ENCODE measurements around the gene SESTD1. TPM values are rescaled to one million over a fixed set of nuclear protein-coding genes. Genes with fewer than 3 reads are reported as not detected.

The SESTD1 gene
- total and polyA plus RNA-seq, 2 of the 8 experiments (the other 6 are each of a cell fraction or from before 2014, with no cell fraction given): 5.2 to 49.6 TPM

DNA sequence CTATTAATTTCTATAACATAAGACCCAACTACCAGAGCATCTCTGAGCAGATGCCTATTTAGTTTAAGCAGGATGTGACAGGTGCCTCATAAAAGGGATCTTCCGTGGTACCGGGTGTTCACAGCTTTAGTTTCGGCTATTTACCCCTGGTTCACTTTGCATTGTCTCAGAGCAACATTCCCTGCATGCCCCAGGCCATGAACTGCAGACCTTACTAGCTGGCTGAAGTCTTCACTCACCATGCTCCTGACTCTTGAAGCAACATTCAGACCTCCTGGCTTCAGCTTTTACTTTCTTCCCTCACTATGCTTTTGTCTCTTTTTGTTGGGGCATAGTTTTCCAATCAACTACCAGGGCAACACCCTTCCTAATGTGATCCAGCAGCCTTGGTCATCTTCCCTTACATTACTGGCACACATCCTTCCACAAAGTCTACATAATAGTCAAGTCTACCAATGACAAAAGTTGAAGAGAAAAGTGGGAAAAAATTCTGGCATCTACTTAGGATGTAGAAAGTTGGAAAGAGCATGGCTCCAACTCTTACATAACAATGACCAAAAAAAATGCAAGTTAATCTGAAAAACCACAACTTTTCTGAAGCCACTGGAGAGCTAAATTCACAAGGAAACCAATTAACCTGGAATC, 99.2 kb downstream of the SESTD1 start:
- WGBS, 2 experiments (ENCODE audit: extremely low coverage in 1 of 2, insufficient coverage in 1 of 2, insufficient read length in 1 of 2, insufficient replicate concordance in 2 of 2, low coverage in 1 of 2, low lambda C conversion rate in 2 of 2, missing lambda C conversion rate in 1 of 2): 89% methylated on average over 3 of the region's 3 CpGs; no CpG with 5 or more reads in 1 of the 2 experiments
- FAIRE-seq: no peak

More for the DNA sequence above, 99.2 kb downstream of the SESTD1 start:
- Histone ChIP-seq H3K18ac (ENCODE audit: extremely low read depth, low read length) (no peak overlapping the region), H3K9me3 (ENCODE audit: insufficient read depth in 2 of 2, low read depth in 1 of 2, low read length in 1 of 2) (no peaks in the 10 kb centered on the region), H3K4me3 (ENCODE audit: extremely low read depth in 1 of 4, insufficient read depth in 2 of 4, low read depth in 3 of 4, low read length in 4 of 4) (no peak overlapping the region), H2AFZ (ENCODE audit: low read length) (no peak overlapping the region), H3K14ac (ENCODE audit: insufficient read length) (no peak overlapping the region), H3K4me2 (ENCODE audit: insufficient read depth in 1 of 2, low read depth in 2 of 2, low read length in 2 of 2) (no peak overlapping the region), H2BK20ac (ENCODE audit: low read length) (no peak overlapping the region), H3K23ac (ENCODE audit: insufficient read length) (no peak overlapping the region), H3K36me3 (ENCODE audit: control insufficient read depth in 2 of 4, insufficient read depth in 4 of 4, low read length in 3 of 4) (no peaks in the 10 kb centered on the region; a peak in 1 of 8 replicates), H2BK5ac (ENCODE audit: low read depth, low read length) (no peak overlapping the region), H3K9ac (replicated peaks in 1 of 4; ENCODE audit: extremely low read depth in 1 of 4, low read depth in 3 of 4, low read length in 3 of 4) (no peak overlapping the region), H3K79me2 (ENCODE audit: control insufficient read depth in 1 of 2, insufficient read depth in 2 of 2, low read length in 2 of 2) (no peaks in the 10 kb centered on the region), H2BK15ac (ENCODE audit: low read length) (peak overlapping the region; percentile 50; the same call in 1 of the 2 replicates), H3K27ac (ENCODE audit: low read depth, low read length) (no peak overlapping the region), H3K23me2 (ENCODE audit: low read depth, low read length) (no peaks in the 10 kb centered on the region), H4K91ac (replicated peaks; ENCODE audit: insufficient read length, low read length) (no peak overlapping the region), H2AK5ac (ENCODE audit: low read depth, low read length) (no peak overlapping the region), H3K4ac (replicated peaks; ENCODE audit: insufficient read length, low read depth, low read length) (no peak overlapping the region), H3K56ac (replicated peaks; ENCODE audit: insufficient read length, low read depth, low read length) (no peak overlapping the region), H3K79me1 (ENCODE audit: low read depth, low read length) (no peaks in the 10 kb centered on the region), H4K8ac (ENCODE audit: extremely low read depth, insufficient read depth, low read length) (no peak overlapping the region), H3K4me1 (replicated peaks in 1 of 4; ENCODE audit: control insufficient read depth in 3 of 4, insufficient read depth in 4 of 4, low read length in 3 of 4) (peaks cover 0 to 4% (median 1%) of the 10 kb centered on the region in 4 experiments; a peak in 2 of 7 replicates), H4K20me1 (replicated peaks in 1 of 2; ENCODE audit: control insufficient read depth in 1 of 2, insufficient read depth in 2 of 2, low read length in 2 of 2) (no peaks in the 10 kb centered on the region), H3K27me3 (replicated peaks in 1 of 4; ENCODE audit: control insufficient read depth in 3 of 4, extremely low read depth in 1 of 4, insufficient read depth in 3 of 4, low read length in 3 of 4) (no peaks in the 10 kb centered on the region), H4K5ac (ENCODE audit: insufficient read length, low read depth, low read length) (no peak overlapping the region), H2BK12ac (ENCODE audit: low read depth, low read length) (0 out of 2 replicates have a peak overlapping the region, but pooled peaks have one; percentile 62), H2BK120ac (replicated peaks; ENCODE audit: low read depth, low read length) (no peak overlapping the region)
- ChIA-PET CTCF (ENCODE audit: partially characterized antibody) (interaction anchor here (0.6 kb wide), 1 partner anchor 250 kb away, joined by 3 read pairs; no protein-coding TSS in a partner anchor), POLR2A (ENCODE audit: partially characterized antibody) (no interaction called here)
- TF ChIP-seq SAP30 (IDR thresholded peaks at IDR 0.05; ENCODE audit: insufficient read depth, insufficient replicate concordance, low read length) (no peak), CTBP2 (IDR thresholded peaks at IDR 0.05; ENCODE audit: borderline replicate concordance, insufficient read depth, insufficient read length, low read length) (no peak), BRCA1 (IDR thresholded peaks at IDR 0.05; ENCODE audit: low read depth, low read length) (no peak), TAF7 (optimal IDR thresholded peaks at IDR 0.05; ENCODE audit: borderline replicate concordance, low read depth, low read length) (no peak), SIRT6 (IDR thresholded peaks at IDR 0.05; ENCODE audit: low read length) (no peak), SP1 (IDR thresholded peaks at IDR 0.05; ENCODE audit: low read depth, low read length) (no peak)
- DNase-seq (ENCODE audit: low read depth in 1 of 2, low spot score in 2 of 2): no peak
